HT-29 (cell line): Measurements from ENCODE around the gene ENO2. TPM values are rescaled to one million over a fixed set of nuclear protein-coding genes. Genes with fewer than 3 reads are reported as not detected.

Experiments used
- DNase-seq: peaks from one replicate; pipeline ENCODE4 v3.0.0-alpha.2; 2015; ENCODE audit warnings: low spot score
- total RNA-seq: library from RNA; depleted of rRNA; stranded (reverse); fragments of >200 nt; shearing (Covaris generic); gene quantifications from 2 replicates; pipeline ENCODE4 v1.2.3, GENCODE V29; 2014

The ENO2 gene
- total RNA-seq, 1 experiment from 2014 or later: 9.1 TPM

DNA sequence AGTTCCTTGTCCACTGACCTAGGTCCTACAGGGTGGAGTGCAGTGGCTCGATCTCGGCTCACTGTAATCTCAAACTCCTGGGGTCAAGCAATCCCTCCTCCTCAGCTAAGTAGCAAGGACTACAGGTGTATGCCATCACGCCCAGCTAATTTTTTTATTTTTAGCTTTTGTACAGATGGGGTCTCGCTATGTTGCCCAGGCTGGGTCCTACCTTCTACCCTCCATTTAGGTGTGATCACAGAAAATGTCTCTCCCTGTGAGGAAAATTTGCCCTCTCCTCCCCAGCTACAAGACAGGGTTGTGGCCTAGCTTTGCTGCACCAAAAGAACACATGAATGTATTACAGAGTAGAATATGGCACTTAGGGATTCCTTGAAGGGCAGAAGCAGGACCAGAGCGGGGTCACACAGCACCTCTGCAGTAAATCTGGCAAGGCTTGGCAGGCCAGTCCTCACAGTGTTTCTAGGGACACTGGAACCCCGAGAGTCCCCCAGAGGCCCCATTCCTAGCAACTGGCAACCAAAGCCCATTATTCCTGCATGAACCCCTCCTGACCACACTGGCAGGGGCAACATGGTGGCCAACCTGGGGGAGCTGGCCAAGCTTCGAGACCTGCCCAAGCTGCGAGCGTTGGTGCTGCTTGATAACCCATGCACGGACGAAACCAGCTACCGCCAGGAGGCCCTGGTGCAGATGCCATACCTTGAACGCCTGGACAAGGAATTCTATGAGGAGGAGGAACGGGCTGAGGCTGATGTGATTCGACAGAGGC is 2.0 kb upstream of the ENO2 start:
- no peak for DNase-seq

DNA sequence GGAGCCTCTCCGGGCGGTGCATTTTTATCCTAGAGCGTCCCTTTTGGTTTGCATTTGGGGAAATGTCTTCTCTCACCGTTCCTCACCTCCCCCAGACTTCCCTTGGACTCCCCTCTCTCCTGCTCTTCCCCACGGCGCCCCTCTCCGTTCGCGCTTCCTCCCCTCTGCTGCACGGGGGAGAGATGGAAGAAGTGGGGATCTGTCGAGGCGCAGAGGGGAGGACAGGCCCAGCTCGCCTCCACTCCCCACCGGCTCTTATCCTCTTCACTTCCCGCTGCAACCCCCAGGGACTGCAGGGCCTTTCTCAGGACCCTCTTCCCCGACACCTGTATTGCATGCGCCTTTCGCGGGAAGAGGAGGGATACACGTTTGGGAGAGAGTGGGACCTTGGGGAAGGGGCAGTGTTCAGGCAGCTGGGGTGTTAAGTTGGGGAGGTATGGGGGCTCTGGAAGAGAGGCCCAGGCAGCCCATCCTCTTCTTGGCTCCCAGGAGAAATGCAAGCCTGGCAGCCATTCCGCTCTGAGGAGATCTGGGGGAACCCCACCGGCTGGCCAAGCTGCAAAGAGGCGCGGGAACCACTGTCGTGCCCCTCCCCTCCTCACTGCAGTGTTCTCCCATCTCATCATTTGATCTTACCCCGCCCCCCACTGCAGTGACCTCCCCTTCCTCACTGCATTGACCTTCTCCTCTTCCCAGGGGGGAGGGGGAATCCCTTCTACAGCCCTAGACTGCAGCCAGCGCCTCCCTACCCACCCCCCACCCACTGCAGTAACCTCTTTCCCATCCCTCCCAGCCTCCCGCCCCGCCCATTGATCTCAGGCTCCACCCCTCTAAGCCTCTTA is 788 bp downstream of the ENO2 start:
- DNase-seq: no peak

DNA sequence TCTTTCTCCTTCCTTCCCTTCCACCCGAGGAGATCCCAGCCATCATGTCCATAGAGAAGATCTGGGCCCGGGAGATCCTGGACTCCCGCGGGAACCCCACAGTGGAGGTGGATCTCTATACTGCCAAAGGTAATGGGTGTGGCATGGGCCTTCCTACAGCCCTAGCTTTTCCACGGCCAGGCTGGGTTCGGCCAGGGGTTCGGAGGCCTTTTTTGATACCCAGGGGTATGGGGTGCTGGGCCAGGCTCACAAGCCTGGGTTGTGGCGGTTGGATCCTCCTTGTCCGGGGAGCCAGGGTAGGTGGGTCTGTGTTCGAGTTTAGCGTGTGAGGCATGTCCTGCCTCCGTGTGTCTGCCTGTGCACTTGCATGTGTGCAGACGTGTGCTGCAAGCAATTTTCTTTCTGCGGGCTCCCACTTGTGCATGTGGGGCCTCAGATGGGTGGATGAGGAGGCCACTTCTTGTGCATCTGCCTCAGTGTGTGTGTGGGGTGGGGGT is 1.5 kb downstream of the ENO2 start:
- DNase-seq: no peak

GRCh38 chr12:6916426-6917200 is 2.2 kb downstream of the ENO2 start:
- DNase-seq: no peak

DNA sequence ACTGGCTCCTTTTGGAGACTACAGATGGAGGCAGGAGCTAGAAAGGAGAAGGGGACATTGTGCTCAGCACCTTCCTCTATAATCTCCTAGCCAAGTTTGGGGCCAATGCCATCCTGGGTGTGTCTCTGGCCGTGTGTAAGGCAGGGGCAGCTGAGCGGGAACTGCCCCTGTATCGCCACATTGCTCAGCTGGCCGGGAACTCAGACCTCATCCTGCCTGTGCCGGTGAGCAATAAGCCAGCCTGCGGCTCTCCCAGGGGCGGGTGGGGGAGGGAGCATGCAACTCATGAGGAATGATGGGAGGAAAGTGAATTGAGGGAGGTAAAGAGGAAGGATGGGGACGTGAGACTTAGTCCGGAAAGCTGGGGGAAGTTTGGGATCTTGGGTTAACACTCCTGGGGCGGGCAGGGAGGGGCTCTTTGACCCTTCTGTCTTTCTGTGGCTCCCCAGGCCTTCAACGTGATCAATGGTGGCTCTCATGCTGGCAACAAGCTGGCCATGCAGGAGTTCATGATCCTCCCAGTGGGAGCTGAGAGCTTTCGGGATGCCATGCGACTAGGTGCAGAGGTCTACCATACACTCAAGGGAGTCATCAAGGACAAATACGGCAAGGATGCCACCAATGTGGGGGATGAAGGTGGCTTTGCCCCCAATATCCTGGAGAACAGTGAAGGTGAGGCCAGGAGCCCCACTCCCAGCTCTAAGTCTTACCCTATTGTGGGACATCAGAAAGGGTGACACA is 3.3 kb downstream of the ENO2 start:
- no peak for DNase-seq

GRCh38 chr12:6919588-6919987 is 5.2 kb downstream of the ENO2 start:
- no peak for DNase-seq

- DNase-seq: no peak
Observed at GRCh38 chr12:6921539-6921938, 7.2 kb downstream of the ENO2 start.

DNA sequence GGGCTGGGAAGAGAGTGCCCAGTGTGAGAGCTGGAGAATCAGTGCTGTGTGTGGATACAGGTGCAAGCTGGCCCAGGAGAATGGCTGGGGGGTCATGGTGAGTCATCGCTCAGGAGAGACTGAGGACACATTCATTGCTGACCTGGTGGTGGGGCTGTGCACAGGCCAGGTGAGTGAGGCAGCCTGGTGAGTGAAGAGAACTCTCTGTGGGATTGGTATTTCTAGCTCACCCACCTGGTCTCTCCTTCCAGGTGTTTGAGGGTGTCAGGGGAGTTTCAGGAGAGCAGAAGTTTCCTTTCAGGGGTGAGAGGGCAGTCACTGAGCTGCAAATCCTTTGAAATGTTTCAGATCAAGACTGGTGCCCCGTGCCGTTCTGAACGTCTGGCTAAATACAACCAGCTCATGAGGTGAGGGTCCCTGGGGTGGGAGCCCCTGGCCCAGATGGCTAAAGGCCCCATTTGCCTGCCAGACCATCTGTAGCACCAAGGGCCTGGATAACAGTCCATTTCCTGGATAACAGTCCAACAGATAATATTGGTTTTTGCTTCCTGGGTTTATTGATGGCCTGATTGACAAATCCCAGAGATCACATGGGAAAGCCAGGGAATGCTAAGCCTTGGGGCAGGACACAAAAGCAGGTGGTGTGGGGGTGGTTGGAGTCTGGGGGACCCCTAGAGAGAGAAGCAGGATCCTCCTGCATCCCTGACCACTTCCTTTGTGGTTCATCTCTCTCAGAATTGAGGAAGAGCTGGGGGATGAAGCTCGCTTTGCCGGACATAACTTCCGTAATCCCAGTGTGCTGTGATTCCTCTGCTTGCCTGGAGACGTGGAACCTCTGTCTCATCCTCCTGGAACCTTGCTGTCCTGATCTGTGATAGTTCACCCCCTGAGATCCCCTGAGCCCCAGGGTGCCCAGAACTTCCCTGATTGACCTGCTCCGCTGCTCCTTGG is 7.9 kb downstream of the ENO2 start:
- DNase-seq: no peak

- DNase-seq: no peak
Observed at GRCh38 chr12:6923003-6923732, 8.8 kb downstream of the ENO2 start.

DNA sequence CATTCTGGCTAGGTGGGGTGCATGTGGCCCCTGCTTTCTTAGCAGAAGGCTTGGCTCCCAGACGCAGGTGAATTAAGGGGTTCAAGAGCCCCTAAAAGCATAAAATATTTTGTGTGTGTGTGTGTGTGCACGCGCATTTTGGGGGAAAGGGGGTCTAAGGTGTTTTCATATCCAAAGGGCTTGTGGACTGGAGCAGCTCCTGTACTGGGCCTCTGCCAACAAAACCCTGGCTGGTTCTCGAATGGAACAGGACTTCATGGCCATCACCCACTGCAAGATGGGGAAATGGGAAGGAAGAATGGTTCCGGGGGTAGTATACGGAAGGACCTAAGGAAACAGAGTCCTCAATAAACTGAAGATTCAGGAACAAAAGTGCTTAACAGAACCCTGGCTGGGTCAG is 9.5 kb downstream of the ENO2 start:
- DNase-seq: no peak

GRCh38 chr12:6925239-6925539 is 10.8 kb downstream of the ENO2 start:
- no peak for DNase-seq

DNA sequence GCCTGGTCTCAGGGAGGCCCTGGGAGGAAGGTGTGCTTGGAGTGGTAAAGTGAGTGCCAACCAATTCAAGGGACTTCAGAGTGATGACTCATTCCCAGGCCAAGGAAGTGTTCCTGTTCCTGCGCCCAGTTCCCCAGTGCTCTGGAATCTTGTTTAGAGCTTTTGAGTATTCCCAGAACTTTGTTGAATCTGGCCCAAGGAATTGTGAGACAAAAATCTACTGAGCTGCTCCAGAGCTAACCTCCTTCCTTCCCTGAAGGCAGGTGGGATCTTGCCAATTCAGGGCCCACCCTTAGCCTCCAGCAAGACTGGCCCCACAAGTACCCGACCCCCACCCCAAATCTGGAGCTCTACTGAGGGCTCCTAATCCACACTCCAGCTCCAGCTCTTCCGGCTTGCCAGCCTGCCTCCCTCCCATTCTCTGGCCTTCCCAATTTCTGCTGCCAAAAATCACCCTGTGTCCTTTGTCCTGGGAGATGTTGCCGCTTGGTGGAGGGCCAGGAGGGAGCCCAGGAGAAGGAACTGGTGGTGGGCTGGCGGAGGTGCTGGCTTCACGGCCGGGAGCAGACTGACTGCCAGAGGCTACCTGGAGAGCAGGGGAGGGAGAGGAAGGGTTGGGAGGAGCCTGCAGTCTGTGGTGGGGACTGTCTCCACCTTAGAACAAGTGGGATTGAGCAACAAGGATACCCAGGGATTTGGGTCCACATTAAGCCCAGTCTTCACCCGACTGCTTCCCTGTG is 11.3 kb downstream of the ENO2 start:
- peak; percentile 88 for DNase-seq

- DNase-seq: peak; percentile 51
Observed at GRCh38 chr12:6927379-6928021, 13.1 kb downstream of the ENO2 start, which contains the start of gene ATN1. TSS of gene ATN1 (plus strand) at chr12:6927959. CDS start at chr12:6934002, 6,043 bp downstream.

DNA sequence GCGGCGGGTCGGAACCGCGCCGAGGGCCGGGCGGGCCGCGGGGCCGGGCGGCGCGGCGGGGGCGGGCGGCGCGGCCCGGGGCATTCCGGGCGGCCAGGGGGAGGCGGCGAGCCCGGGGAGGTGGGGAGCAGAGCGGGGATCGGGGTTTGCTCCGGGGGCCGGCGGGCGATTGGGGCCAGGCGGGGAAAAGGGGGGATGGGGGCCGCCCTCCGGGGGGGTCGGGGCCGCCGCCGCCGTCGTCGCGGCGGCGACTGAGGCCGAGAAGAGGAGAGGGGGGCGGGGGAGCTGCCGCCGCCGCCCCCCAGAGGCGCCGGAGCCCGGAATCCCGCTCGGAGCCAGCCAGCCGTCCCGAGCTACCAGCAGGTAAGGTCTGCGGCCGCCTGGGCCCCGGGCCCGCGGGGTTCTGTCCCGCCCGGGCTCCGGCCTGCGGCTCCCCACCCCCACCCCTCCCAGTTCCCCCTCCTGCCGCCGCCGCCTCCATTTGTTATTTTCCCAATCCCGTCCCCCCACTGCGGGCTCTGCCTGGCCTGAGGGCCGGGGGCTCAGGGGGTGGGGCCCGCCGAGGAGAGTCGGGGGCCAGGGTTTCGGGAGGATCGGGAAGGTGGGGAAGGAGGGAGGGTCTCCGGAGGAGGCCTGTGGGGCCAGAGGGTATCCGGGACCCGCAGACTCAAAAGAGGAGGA is 13.8 kb downstream of the ENO2 start:
- DNase-seq: no peak

GRCh38 chr12:6928703-6929407 is 14.5 kb downstream of the ENO2 start:
- peak; percentile 24 for DNase-seq

DNA sequence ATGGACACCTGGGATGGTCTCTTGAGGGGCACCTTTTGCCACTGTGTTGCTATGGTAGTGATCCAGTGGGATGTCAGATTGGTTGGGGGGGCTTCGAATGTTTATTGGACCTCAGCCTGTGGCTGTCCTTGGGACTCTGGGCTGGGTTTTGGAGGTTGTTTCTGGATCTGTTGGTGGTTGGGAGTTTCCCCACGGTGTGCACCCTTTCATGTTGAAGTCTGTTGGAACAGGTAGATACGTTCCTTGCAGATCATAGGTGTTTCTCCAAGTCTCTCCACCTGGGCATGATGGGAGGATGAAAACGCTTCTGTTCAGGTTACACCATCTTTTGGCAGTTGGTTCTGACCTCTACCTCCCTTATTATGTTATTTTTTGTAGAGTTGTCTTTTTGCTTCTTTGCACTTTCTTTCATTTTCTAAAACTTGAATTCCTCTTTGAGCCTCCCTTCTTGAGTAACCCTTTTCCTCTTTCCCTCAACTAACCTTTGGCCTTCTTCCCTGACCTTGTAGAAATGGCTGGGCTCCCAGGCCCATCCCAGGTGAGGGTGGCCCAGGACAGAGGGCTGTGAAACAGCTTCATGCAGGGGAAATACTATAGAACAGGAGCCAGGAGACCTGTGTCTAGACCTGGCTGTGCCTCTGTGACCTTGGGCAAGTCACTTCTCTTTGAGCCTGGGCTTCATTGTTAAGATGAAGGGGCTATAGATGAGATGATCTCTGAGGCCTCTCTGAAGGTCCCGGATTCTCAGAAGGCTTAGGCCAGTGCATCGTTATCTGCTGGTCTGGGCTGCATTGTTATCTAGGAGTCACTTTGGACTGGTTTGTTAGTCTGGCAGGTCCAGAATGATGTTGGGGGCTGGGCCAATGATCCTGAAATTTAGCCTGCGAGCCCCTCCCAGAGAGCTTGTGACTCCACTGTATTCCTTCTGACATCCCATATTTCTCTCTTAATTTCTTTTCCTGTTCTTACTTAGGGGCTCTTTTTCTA is 15.4 kb downstream of the ENO2 start:
- no peak for DNase-seq
